ENCODE data around the gene CHN2. TPM values are rescaled to one million over a fixed set of nuclear protein-coding genes. Genes with fewer than 3 reads are reported as not detected.

The CHN2 gene
- total RNA-seq, 4 donors from 2014 or later: 5.6 to 36.7 (median 16.8) TPM

GRCh38 chr7:29287366-29287765, 92.8 kb downstream of the CHN2 start:
- WGBS, 2 donors (ENCODE audit: low coverage in 1 of 2): 20 to 47% methylated on average over 1 of the region's 1 CpG
- Histone ChIP-seq H3K27ac (no peak overlapping the region), H3K27me3 (no peaks in the 10 kb centered on the region), H3K9me3 (no peaks in the 10 kb centered on the region), H3K36me3 (no peaks in the 10 kb centered on the region), H3K4me3 (no peak overlapping the region), H3K4me1 (peaks cover 0 to 13% (median 5%) of the 10 kb centered on the region in 4 donors)
- DNase-seq: no peak
- TF ChIP-seq POLR2A (IDR thresholded peaks at IDR 0.05) (no peak), EP300 (IDR thresholded peaks at IDR 0.05; ENCODE audit: low read depth) (no peak), POLR2AphosphoS5 (IDR thresholded peaks at IDR 0.05) (no peak), CTCF (IDR thresholded peaks at IDR 0.05) (no peak)
- in situ Hi-C loops (cut with MboI; ENCODE audit: low pct_ligation_motif_present in 1 of 4, low pct_unique_long_range_greater_than_20kb in 1 of 4, low sequenced_read_pairs in 3 of 4): no loop called here
- intact Hi-C loops (cut with DNase I; ENCODE audit: low total_unique reads): no loop called here

GRCh38 chr7:29288181-29289091, 93.9 kb downstream of the CHN2 start:
- H3K9me3 ChIP-seq: no peaks in the 10 kb centered on the region
- WGBS, 2 donors (ENCODE audit: low coverage in 1 of 2): 92 to 95% methylated on average over 2 to 6 of the region's 6 CpGs
- TF ChIP-seq CTCF (IDR thresholded peaks at IDR 0.05) (no peak), POLR2A (IDR thresholded peaks at IDR 0.05) (no peak), EP300 (IDR thresholded peaks at IDR 0.05; ENCODE audit: low read depth) (no peak), POLR2AphosphoS5 (IDR thresholded peaks at IDR 0.05) (no peak)
- H3K27ac ChIP-seq: no peak overlapping the region
- H3K27me3 ChIP-seq: no peaks in the 10 kb centered on the region
- no peaks in the 10 kb centered on the region for H3K36me3 ChIP-seq
- H3K4me3 ChIP-seq: no peak overlapping the region
- DNase-seq: no peak
- in situ Hi-C loops (cut with MboI; ENCODE audit: low pct_ligation_motif_present in 1 of 4, low pct_unique_long_range_greater_than_20kb in 1 of 4, low sequenced_read_pairs in 3 of 4) (no loop called here), intact Hi-C loops (cut with DNase I; ENCODE audit: low total_unique reads) (no loop called here)
- H3K4me1 ChIP-seq: peaks cover 0 to 13% (median 5%) of the 10 kb centered on the region in 4 donors

- intact Hi-C loops (cut with DNase I; ENCODE audit: low total_unique reads): no loop called here
- peak; percentile 12 for DNase-seq
- 70 to 83% methylated on average over 6 to 15 of the region's 15 CpGs for WGBS, 2 donors (ENCODE audit: low coverage in 1 of 2)
- Histone ChIP-seq H3K4me1 (peaks cover 0 to 13% (median 5%) of the 10 kb centered on the region in 4 donors), H3K4me3 (no peak overlapping the region), H3K27ac (no peak overlapping the region), H3K27me3 (no peaks in the 10 kb centered on the region), H3K36me3 (no peaks in the 10 kb centered on the region), H3K9me3 (no peaks in the 10 kb centered on the region)
- TF ChIP-seq CTCF (IDR thresholded peaks at IDR 0.05) (no peak), EP300 (IDR thresholded peaks at IDR 0.05; ENCODE audit: low read depth) (no peak), POLR2A (IDR thresholded peaks at IDR 0.05) (no peak), POLR2AphosphoS5 (IDR thresholded peaks at IDR 0.05) (no peak)
- in situ Hi-C loops (cut with MboI; ENCODE audit: low pct_ligation_motif_present in 1 of 4, low pct_unique_long_range_greater_than_20kb in 1 of 4, low sequenced_read_pairs in 3 of 4): no loop called here
Observed at GRCh38 chr7:29289156-29290021, 94.8 kb downstream of the CHN2 start.

- intact Hi-C loops (cut with DNase I; ENCODE audit: low total_unique reads): no loop called here
- H3K36me3 ChIP-seq: no peaks in the 10 kb centered on the region
Observed at GRCh38 chr7:29290829-29291228, 96.3 kb downstream of the CHN2 start.

More at GRCh38 chr7:29290829-29291228, 96.3 kb downstream of the CHN2 start:
- no peak for TF ChIP-seq POLR2AphosphoS5 (IDR thresholded peaks at IDR 0.05)
- no peak for TF ChIP-seq CTCF (IDR thresholded peaks at IDR 0.05)
- no peak for TF ChIP-seq POLR2A (IDR thresholded peaks at IDR 0.05)
- no peak for TF ChIP-seq EP300 (IDR thresholded peaks at IDR 0.05; ENCODE audit: low read depth)
- no peak for DNase-seq
- 90 to 100% methylated on average over 3 to 6 of the region's 6 CpGs for WGBS, 2 donors (ENCODE audit: low coverage in 1 of 2)
- Histone ChIP-seq H3K27ac (no peak overlapping the region), H3K4me1 (peaks cover 0 to 13% (median 5%) of the 10 kb centered on the region in 4 donors), H3K9me3 (no peaks in the 10 kb centered on the region), H3K4me3 (no peak overlapping the region), H3K27me3 (no peaks in the 10 kb centered on the region)
- in situ Hi-C loops (cut with MboI; ENCODE audit: low pct_ligation_motif_present in 1 of 4, low pct_unique_long_range_greater_than_20kb in 1 of 4, low sequenced_read_pairs in 3 of 4): no loop called here

All from transverse colon (tissue), 4 donors.